PC-3 (cell line): ENCODE results near the gene NPTXR.

Source experiments
- EZH2 ChIP-seq: fragments of 300-600 bp; sonication (generic); IDR thresholded peaks from one replicate; pipeline ENCODE4 v1.6.1; 2017; ENCODE audit warnings: antibody characterized with exemption, mild to moderate bottlenecking, low read length; ENCODE audit not compliant: unreplicated experiment
- EZH2phosphoT487 ChIP-seq: fragments of 300-600 bp; sonication (generic); IDR thresholded peaks from 2 replicates; pipeline ENCODE4 v1.6.1; 2018; ENCODE audit warnings: mild to moderate bottlenecking, antibody characterized with exemption, low read length, borderline replicate concordance
- TF ChIP-seq, protein P1 (sequence below): fragments of 300-600 bp; sonication (generic); conservative IDR thresholded peaks from 2 replicates; pipeline ENCODE4 v1.5.1; 2017; ENCODE audit warnings: antibody characterized with exemption, low read depth, mild to moderate bottlenecking, low read length

- TF ChIP-seq EZH2phosphoT487 (no peak), EZH2 (no peak)
- TF ChIP-seq, protein P1, sequence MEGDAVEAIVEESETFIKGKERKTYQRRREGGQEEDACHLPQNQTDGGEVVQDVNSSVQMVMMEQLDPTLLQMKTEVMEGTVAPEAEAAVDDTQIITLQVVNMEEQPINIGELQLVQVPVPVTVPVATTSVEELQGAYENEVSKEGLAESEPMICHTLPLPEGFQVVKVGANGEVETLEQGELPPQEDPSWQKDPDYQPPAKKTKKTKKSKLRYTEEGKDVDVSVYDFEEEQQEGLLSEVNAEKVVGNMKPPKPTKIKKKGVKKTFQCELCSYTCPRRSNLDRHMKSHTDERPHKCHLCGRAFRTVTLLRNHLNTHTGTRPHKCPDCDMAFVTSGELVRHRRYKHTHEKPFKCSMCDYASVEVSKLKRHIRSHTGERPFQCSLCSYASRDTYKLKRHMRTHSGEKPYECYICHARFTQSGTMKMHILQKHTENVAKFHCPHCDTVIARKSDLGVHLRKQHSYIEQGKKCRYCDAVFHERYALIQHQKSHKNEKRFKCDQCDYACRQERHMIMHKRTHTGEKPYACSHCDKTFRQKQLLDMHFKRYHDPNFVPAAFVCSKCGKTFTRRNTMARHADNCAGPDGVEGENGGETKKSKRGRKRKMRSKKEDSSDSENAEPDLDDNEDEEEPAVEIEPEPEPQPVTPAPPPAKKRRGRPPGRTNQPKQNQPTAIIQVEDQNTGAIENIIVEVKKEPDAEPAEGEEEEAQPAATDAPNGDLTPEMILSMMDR: no peak
These were observed 28.5 kb upstream of the NPTXR start, which contains the start of gene CBX6 for GRCh38 chr22:38872172-38872830.
